DMS153 treated with DMSO at 0.1 percent for 48 hours (cell line): ENCODE measurements around the gene BCO2.

Experiments
- DNase-seq: peaks from one replicate; lab custom pipeline; 2025; ENCODE audit not compliant: unreplicated experiment; lab: John Stamatoyannopoulos, UW

Gene BCO2

DNA sequence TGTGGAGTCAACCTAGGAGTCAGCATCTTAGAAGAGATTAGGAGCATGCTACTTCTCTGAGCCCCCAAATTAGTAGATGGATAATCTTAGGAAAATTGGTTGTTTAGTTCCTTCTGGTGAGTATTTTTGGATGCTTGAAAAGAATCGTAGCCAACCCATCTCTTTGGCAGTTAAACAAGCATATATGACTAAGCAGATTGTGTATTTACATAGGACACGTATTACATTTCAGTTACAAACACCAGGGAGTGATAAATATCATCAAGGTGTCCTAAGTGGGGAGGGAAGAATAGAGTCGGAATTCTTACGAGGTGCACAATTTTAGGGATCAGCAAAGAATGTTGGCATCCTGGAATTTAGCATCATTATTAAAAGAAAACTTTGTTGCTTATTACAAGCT lies 71.9 kb downstream of the BCO2 start:
- DNase-seq, result no peak

DNA sequence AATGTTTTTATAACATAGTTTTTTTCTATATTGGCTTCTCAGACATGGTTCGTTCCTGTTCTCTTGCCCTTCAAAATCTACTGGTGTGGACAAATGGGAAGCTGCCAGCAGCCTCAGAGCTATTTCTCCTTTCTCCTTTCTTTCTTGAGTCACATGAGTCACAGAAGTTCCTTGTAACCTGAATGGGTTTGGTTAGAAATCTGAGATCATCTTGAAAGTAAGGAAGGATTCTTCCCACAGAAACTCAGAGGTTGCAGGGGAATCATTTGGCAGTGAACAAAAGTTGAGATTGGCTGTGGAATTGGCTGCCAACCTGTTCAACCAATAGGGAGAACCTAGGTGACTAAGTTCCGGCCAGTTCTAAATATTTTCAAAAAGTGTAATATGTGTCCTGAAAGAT lies 72.9 kb downstream of the BCO2 start:
- DNase-seq, result no peak

DNA sequence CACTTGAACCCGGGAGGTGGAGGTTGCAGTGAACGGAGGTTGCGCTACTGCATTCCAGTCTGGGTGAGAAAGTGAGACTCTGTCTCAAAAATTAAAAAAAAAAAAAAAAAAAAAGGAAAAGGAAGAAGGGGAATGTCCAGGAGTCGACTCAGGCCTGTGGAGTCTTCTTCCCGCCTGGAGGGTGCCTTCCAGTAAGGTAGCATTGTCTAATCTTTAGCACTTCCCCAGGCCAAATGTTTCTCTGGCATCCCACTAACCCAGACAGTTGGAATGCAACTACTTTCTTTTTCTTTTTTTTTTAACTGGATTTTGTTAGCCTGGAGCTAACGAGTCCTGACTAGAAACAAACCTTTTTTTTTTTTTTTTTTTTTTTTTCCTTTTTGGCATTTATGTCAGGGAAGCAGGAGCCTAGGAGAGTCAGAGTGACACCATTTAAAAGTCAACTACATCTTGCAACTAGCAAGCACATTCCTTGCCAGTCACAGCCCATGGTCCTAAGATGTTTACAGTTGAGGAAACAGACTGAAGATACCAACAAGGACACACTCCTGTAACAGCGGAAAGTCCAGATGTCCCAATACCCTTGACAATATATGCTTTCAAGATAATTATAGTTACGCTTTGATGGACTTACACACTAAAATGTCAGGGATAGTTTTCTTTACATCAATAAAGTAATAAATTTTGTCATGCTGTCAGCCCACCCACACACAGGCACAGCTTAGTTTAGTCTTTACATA lies 74.7 kb downstream of the BCO2 start:
- no peak for DNase-seq

DNA sequence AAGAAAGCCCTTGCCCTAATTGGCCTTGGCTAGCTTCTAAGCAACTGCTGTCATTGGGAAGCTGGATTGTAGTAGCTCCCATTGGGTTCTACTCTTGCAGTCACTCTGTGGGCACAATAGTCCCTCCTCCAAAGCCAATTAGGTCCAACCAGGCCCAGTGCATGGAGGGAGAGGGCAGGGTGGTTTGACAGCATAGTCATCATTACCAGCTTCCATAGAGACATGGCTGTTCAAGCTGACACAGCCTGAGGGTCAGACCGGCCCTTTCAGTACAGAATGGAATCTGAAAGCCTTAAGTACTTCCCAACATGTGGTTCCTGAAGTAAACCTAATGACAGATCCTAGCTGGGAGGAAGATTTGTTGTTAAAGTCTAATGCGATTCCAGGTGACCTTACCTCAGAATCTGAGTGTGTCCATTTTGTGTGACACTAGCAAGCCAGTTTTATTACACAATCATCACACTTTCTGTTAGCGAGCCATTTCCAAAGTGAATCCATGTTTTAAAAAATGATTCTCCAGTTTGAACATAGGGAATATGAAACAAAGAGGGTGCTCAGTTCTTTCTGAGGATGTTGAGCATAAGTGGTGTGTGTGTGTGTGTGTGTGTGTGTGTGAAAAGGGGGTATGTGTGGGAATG lies 78.4 kb downstream of the BCO2 start:
- DNase-seq, result no peak

DNA sequence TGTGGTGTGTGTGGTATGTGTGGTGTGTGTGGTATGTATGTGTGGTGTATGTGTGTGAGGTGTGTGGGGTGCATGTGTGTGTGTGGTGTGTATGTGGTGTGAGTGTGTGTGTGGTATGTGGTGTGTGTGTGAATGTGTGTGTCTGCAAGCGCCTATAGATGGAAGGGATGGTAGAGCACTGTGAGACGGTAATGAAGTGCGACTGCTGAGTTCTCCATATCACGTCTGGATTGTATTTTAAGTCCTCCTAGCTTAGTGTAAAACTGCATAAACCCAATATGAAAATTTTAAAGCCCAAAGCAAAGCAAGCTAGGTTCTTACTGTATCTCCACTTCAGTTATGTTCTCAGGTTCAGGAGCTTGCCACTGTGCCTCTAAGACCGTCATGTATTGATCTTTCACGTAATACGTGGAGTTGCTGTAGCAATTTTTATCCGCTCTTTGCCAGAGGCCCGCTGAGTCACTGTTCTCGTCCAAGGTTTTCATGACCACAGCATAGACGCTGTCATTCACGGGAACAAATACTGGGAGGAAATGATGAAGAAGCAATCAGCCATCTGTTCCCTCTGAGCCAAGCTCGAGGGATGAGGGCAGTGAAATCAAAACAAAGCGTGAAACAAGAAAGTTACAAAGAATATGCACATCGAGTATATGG lies 79.9 kb downstream of the BCO2 start:
- no peak for DNase-seq

DNA sequence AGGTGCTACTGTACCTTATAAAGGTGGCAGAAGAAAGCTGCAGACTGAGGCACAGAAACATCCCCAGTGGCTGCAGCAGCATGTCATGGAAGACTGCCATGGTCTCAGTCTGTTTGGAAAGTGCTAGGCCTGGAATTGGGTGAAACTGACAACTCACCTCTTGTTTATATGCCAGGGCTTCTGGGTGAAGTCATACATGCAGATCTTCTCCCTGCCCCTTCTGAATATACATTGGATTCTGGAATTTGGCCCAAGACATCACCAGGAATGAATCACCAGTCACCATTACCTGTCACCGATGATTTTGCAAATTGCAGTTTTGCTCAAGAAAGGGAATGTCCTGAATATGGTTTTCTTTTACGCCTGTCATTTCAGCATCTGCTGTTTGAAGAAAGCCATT lies 85.2 kb downstream of the BCO2 start, which contains the start of gene PLET1:
TSS of gene PLET1 (minus strand) at position 371 of the 400 bp plus-strand sequence. CDS start at position 100, 271 bp downstream.
- DNase-seq, result no peak

DNA sequence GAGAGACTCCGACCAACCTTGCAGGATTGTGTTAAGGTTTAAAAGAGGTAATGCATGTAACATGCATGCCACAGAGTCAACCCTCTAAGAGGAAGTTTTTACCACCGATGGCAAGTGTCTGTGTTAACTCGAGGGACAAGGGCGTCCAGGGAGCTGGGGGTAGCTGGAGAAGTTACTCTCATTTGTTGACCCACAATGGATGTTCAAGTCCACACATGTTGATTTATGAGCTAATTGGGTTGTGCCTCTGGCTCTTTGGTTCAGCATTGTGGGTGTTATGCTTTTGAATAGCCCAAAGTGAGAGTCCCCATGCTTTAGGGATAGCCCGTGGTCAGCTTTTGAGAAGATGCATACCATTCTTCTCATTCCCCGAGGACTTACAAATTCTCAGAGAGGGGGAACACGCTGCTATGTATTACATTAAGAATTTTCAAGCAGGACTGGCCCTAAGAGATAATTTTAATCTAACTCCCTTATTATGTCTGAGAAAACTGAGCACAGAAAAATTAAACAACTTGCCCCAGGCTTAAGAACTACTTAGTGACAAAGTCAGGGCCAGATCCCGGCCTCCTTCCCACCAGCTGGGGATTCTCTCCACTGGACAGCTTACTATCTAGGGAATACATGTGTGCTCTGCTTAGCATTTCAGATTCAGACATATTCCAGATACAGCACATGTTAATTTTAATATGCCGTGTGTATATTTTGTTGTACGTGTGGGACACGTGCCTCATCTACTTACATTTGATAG lies 90.5 kb downstream of the BCO2 start:
- DNase-seq, result no peak

DNA sequence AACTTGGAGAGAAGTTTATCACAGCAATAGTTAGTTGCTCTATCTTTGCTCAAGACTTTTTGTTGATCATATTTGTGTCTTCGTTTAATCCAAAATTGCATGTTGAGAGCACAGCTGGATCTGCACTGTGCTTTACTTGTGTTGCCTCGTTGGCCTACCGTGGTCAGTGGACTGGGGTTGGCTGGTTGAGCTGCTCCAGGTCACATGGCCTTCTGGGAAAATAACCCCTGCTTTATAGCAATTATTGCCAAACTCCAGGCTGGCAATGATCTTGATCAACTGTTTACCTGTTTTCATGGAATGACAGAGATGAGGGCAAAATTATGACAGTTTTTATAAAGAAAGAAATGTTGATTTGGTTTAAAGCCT lies 91.1 kb downstream of the BCO2 start:
- DNase-seq, result no peak

DNA sequence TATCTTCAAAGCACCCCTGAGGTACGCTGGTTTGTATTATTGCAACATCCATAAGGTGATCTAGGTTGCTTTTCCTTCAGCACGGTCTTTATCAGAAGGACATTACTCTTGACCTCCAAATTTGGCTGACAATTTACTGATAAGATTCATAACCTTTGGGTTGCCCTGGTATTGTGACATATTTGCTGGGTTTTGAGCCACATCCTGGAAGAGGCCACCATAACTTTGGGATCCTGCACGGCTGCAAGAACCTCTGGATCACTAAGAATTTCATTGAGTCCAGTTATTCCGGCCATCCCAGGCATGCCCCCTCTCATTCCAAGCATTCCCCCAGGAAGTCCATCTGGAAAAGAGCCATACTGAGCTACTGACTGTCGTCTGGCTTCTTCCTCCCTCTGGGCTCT lies 91.9 kb downstream of the BCO2 start:
- DNase-seq, result no peak

DNA sequence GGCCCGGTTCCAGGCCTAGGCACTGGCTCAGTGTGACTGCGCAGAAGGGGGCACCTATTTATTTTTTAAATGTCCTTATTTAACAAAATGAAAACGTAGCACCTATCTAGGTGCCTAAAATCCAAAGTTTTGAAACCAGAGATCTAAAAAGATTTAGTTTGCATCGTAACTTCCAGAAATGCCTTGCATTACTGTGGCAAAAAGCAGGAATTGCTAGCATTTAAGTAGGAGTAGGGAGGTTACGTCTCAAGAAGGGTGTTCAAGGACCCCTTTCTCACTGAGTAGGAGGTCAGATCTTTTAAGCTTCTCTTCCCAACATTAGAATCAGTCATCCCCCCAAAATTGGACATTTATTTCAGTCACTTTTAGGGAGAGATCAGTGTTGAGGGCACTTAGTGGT lies 93.1 kb downstream of the BCO2 start:
- DNase-seq, result no peak
